Measurements from ENCODE around the gene PP2D1.
"Not testable (repeated sequence)": the region's sequence is repeated elsewhere in the genome, so short reads cannot be mapped to it uniquely, and the experiment has no call there.

The PP2D1 gene

DNA sequence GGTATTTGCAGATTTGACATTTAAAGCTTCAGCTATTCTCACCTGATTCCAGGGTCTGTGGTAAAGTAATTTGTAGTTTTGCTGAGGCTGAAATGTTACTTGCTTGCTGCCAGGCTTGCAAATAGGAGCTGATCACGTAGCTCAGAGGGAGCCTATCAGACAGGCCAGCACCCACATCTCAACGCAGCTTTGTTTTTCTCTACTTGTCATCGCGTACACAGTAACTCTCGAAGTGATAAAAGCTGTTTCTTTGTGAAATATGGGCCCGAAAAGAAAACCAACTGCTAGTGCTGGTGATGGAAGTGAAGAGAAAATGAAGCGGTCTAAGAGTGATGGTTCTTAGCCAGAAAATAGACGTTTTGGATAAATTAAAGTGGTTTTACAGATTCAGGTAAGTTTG, 41.7 kb downstream of the PP2D1 start:
- DNase-seq (ENCODE audit: low read depth): no peak

DNA sequence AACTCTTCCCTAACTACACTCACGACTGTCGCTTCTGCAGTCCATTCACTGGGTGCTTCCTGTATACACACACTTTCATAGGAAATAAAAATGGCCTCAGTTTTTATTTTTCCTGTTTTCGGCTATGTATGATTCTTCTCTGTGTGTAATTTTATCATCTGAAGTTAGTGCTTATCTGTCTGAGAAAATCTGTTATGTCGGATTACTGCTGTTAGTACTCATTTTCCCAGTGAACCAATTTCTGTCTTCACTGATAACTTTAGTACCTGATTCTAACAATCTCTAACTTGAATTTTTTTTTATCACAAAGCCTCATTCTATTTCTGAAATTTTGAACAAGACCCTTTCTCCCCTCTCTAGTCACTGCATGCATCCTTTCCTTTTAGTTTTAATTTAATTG, 44.3 kb downstream of the PP2D1 start:
- DNase-seq (ENCODE audit: low read depth): no peak

DNA sequence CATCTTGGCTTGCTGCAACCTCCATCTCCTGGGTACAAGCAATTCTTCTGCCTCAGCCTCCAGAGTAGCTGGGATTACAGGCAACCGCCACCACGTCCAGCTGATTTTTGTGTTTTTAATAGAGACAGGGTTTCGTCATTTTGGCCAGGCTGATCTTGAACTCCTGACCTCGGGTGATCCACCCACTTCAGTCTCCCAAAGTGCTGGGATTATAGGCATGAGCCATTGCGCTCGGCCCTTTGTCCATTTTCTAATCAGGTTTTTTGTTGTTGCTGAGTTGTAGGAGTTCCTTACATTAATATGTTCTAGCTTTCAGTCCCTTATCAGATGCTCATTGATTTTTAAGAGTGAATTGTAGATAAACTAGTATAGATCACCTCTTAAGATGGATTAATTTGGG, 44.9 kb downstream of the PP2D1 start:
- no peak for DNase-seq (ENCODE audit: low read depth)

DNA sequence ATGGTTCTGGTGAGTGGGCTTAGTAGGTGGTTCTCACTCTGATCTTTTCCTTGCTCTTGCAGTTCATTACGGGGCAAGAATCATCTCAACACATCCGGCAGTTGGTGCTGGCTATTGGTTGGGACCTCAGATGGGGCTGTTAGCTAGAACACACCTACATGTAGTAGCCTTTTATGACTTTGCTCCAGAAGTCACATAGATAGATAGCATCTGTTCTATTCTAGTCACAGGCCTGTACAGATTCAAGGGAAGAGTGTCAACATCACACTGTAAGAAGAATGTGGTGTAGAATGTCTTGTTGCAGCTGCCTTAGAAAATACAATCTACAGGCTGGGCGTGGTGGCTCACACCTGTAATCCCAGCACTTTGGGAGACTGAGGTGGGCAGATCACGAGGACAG, 50.1 kb downstream of the PP2D1 start:
- no peak for DNase-seq (ENCODE audit: low read depth)

DNA sequence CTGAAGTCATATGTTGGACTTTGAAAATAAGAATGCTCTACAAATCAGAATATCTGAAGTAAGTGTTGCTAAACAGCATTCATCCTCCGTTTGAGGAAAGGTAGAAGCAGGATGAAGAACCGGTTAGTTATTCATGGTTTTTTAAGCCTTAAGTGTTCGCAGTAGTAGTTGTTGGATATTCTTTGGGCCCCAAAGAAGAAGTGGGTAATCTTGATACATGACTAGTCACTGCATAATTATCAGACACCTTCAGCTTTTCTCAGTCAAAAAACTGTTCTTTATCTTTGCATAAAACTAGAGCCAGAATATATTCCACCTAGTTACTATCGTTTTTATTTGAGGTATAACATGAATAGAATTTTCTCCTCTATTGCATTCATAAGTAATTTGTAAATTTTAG, 51.4 kb downstream of the PP2D1 start:
- DNase-seq (ENCODE audit: low read depth): no peak

GRCh38 chr3:19959505-19959904, 52.6 kb downstream of the PP2D1 start:
- no peak for DNase-seq (ENCODE audit: low read depth)

DNA sequence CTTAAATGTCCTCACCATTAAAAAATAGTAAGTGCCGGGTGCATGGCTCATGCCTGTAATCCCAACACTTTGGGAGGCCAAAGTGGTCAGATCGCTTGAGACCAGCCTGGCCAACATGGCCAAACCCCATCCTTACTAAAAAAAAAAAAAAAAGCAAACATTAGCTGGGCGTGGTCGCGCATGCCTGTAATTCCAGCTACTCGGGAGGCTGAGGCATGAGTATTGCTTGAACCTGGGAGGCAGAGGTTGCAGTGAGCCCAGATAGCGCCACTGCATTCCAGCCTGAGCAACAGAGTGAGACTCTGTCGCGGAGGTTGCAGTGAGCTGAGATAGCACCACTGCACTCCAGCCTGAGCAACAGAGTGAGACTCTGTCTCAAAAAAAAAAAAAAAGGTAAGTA, 54.7 kb downstream of the PP2D1 start:
- DNase-seq (ENCODE audit: low read depth): not testable (repeated sequence)

DNA sequence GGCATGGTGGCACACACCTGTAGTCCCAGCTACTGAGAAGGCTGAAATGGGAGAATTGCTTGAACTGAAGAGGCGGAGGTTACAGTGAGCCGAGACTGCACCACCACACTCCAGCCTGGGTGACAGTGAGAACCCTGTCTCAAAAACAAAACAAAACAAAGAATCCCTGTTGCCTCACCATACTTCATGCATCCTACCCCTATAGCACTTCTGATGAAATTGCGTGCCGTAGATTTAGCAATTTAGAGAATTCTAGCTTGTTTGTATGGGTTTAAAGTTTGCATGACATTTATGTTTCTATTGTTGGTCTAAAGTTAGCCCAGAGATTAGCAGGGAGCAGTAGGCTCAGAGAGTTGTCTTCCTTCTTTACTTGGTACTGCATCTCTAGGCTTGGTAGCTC, 57.4 kb downstream of the PP2D1 start:
- no peak for DNase-seq (ENCODE audit: low read depth)

- DNase-seq (ENCODE audit: low read depth): no peak
Observed at GRCh38 chr3:19950316-19950715, 61.7 kb downstream of the PP2D1 start.

- no peak for DNase-seq (ENCODE audit: low read depth)
Observed at GRCh38 chr3:19948226-19948591, 63.9 kb downstream of the PP2D1 start.

DNA sequence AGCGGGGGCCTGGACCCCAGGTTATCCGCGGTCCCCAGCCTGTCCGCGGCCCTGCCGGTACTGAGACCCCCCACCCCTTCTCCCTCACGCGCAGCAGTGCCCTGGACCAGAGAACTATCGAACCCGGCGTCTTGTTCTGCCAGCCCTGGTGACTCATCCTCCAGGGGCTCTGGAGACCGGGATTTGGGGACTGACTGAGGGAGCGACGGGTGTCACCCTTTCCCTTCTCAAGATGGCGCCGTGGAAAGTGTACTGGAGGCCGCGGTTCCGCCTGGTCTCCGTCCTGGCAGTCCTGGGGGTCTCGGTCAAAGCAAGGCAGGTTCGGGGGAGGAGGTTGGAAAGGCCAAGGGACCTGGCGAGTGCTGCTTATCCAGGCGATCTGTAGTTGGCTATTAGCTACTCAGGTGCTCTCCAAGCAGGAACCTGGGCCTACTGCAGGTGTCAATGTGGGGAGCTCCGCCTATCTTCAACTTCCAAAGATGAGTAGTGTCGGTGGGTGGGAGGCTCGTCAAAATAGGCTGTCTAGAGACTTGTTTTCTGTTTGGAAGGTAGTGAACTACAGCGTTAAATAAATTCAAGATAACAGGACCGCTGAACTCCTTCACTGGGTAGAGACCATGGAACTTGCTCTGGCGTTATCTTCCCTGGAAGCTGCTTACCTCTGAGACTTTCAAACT, 64.4 kb downstream of the PP2D1 start:
- peak; percentile 19 for DNase-seq (ENCODE audit: low read depth)

- peak; percentile 94 for DNase-seq (ENCODE audit: low read depth)
Observed at GRCh38 chr3:19946832-19947548, 65.1 kb downstream of the PP2D1 start, which contains the start of gene RAB5A. Gene RAB5A, plus strand, starts transcription at chr3:19947097. Its CDS starts 3,802 bp downstream, at chr3:19950899.

DNA sequence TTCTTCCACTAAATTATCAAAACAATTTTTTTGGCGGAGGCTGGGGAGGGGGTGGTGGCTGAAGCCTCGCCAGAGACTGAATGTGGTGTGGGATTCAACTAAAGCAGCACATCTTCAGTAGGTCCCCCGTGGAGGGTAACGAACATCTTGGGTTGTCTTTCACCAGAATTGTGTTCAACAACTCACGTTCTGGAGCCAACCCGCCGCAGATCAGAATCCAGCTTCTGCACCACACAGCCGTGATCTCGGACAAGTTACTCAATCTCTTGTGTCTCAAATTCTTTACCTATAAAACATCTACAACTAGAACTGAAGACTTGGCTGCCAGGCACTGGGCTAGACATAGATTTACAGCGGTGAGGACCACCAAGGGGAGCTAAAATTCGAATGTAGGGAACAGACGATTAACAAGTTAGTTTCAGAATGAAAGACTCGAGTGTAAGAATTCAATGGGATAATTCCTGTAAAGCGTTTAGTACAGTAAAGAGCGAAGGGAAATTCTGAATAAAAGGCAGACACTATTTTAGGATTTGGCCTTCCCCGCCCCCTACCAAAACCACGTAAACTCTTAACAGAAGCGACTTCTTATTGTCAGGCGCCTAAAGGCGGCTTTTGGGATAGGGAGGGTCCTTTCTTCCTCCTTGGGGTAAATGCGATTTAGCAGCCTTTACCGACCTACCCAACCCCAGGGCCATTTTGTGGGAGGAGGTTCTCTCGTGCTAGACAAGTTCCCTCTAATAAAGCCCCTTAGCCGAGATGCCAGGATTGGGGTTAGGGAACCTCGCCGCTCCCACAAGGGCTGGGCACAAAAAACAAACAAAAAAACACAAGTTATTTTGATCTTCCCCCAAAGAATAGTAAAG, 65.9 kb downstream of the PP2D1 start:
- no peak for DNase-seq (ENCODE audit: low read depth)

DNA sequence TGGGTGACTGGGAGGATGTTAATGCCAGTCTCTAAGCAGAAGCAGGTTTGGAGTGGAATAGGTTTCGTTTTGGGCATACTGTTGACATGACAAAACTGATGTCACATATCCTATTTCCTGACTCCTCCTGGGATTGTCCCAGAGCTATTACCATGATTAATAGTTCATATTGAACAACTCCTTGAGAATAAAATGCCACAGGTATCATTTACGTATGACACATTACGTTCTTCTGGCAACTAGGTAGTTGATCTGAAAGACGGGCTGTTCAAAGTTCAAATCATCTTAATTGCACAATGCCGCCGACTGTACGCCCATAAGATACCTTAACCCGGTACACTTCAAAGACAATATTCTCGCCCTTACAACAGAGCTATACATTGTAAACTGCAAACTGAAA, 66.5 kb downstream of the PP2D1 start:
- no peak for DNase-seq (ENCODE audit: low read depth)

DNA sequence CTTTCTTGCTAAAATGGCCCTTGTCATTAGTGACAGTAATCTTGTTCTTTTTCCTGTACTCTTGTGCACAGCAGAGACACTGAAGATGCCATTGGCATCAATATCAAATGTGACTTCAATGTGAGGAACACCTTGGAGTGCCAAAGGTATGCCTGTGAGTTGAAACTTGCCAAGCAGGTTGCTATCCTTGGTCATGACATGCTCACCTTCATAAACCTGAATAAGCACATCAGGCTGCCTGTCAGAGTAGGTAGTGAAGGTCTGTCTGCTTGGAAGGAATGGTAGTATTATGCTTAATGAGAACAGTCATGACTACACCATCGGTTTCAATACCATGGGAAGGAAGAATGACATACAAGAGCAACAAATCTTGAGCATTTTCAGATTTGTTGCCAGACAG, 71.4 kb downstream of the PP2D1 start:
- no peak for DNase-seq (ENCODE audit: low read depth)

- DNase-seq (ENCODE audit: low read depth): no peak
Observed at GRCh38 chr3:19938295-19938627, 73.8 kb downstream of the PP2D1 start.

DNA sequence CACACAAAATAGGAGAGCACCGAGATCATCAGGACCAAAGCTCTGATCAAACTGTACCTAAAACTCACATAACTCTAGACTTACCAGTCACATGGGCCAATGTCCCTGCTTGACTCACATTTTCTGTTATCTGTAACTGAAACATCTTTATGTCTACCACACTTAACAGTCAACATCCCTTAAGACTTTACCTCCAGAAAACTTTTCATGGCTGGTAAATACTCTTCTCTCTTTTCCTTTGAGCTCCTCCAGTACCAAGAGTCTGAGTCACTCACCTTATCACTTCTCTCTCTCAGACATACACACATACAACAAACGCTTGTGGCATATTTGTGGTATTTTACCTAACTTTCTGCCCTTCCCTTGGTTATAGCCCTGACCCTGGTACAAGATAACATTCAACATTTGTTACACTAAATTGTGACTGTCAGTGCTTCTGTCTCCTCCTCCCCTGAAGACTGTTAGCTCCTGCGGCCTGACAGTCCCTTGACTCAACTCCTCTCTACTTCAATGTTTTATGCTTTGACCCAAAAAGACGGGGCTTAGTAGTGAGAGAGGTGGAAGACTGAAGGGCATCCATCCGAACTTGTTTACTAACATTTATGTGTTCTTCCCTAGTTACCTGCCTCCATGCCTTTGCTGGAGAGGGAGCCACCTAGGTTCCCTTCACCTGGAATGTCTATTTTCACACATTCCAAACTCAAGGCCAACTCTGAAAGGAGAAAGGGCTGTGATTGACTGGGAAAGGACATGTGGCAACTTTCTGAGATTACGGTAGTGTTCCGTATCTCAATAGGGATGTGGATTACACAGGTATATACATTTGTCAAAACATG, 74.4 kb downstream of the PP2D1 start:
- DNase-seq (ENCODE audit: low read depth): no peak
